OCI-LY7 (cell line): ENCODE data around the gene SKA3.

Source experiments
- CTCF ChIP-seq: fragments of 200-600 bp; sonication (generic); conservative IDR thresholded peaks from 2 replicates; pipeline ENCODE4 v1.5.1; 2014; ENCODE audit warnings: mild to moderate bottlenecking, antibody characterized with exemption, low read length, moderate library complexity, mixed read lengths
- EZH2phosphoT487 ChIP-seq: fragments of 200-600 bp; sonication (generic); IDR thresholded peaks from 2 replicates; pipeline ENCODE4 v1.6.1; 2018; ENCODE audit warnings: low read depth, borderline replicate concordance, mild to moderate bottlenecking, mixed run types, antibody characterized with exemption, low read length, moderate library complexity, mixed read lengths

GRCh38 chr13:21109168-21109567 is 67.2 kb downstream of the SKA3 start:
- TF ChIP-seq CTCF (no peak), EZH2phosphoT487 (no peak)
